MV-4-11 (cell line): Measurements from ENCODE around the gene ALG1L2.
"Not testable (repeated sequence)": the region's sequence is repeated elsewhere in the genome, so short reads cannot be mapped to it uniquely, and the experiment has no call there.

Source experiments
- DNase-seq: peaks from one replicate; lab custom pipeline; 2025; lab: John Stamatoyannopoulos, UW

The ALG1L2 gene

GRCh38 chr3:130125406-130125805, 43.8 kb downstream of the ALG1L2 start:
- not testable (repeated sequence) for DNase-seq

GRCh38 chr3:130136337-130136736, 54.7 kb downstream of the ALG1L2 start:
- DNase-seq = not testable (repeated sequence)

- DNase-seq = not testable (repeated sequence)
Observed at GRCh38 chr3:130137685-130138084, 56.1 kb downstream of the ALG1L2 start.

- DNase-seq = not testable (repeated sequence)
Observed at GRCh38 chr3:130138992-130139391, 57.4 kb downstream of the ALG1L2 start.

GRCh38 chr3:130140756-130141155, 59.1 kb downstream of the ALG1L2 start:
- not testable (repeated sequence) for DNase-seq

GRCh38 chr3:130143648-130144327, 62.2 kb downstream of the ALG1L2 start:
- not testable (repeated sequence) for DNase-seq

- not testable (repeated sequence) for DNase-seq
Observed at GRCh38 chr3:130144328-130144650, 62.7 kb downstream of the ALG1L2 start.

GRCh38 chr3:130145456-130145855, 63.8 kb downstream of the ALG1L2 start:
- DNase-seq = not testable (repeated sequence)

- DNase-seq = not testable (repeated sequence)
Observed at GRCh38 chr3:130146465-130146864, 64.8 kb downstream of the ALG1L2 start.
